Tibial nerve (tissue), 4 donors: ENCODE measurements around the gene RAP1GAP. TPM values are rescaled to one million over a fixed set of nuclear protein-coding genes. Genes with fewer than 3 reads are reported as not detected.

ENCODE experiments used
- DNase-seq, 2 donors: peaks; one replicate each; pipeline ENCODE4 v3.0.0-alpha.2; 2019; ENCODE audit warnings: low spot score in 2 of 2
- H3K27ac ChIP-seq, 4 donors: fragments of 200-600 bp; sonication (generic) in 3 of 4; one replicate each; pipeline ENCODE4 v1.5.1; 2017 to 2019; ENCODE audit warnings: mild to moderate bottlenecking in 1 of 4
- H3K27me3 ChIP-seq, 2 donors: fragments of 200-600 bp; sonication (generic) in 1 of 2; one replicate each; pipeline versions ENCODE4 v1.5.1 to v1.6.0; 2017 to 2019
- H3K36me3 ChIP-seq, 3 donors: fragments of 200-600 bp; sonication (generic); one replicate each; pipeline ENCODE4 v1.5.1; 2018 to 2019
- H3K4me1 ChIP-seq, 4 donors: fragments of 200-600 bp; sonication (generic) in 3 of 4; one replicate each; pipeline ENCODE4 v1.5.1; 2017 to 2019
- H3K4me3 ChIP-seq, 4 donors: fragments of 200-600 bp; sonication (generic) in 3 of 4; one replicate each; pipeline ENCODE4 v1.5.1; 2017 to 2019; ENCODE audit warnings: mild to moderate bottlenecking in 1 of 4, moderate library complexity in 1 of 4
- H3K9me3 ChIP-seq, 4 donors: fragments of 200-600 bp; sonication (generic) in 3 of 4; one replicate each; pipeline ENCODE4 v1.5.1; 2017 to 2019
- EP300 ChIP-seq, 2 donors: sonication (generic); formaldehyde crosslinking; IDR thresholded peaks; one replicate each; pipeline ENCODE4 v1.6.1; 2017; ENCODE audit warnings: antibody characterized with exemption in 2 of 2, mild to moderate bottlenecking in 1 of 2
- POLR2A ChIP-seq, 2 donors: fragments of 450-650 bp; IDR thresholded peaks; one replicate each; pipeline ENCODE4 v1.6.1; 2017; ENCODE audit warnings: antibody characterized with exemption in 2 of 2, mild to moderate bottlenecking in 2 of 2, moderate library complexity in 2 of 2
- WGBS, 2 donors: methylation state at CpG; one replicate each; pipeline ENCODE4 v1.1.5; 2018; 5-methylcytosine and 5-hydroxymethylcytosine counted together
- total RNA-seq, 4 donors: library from RNA; depleted of rRNA; stranded (reverse); fragments of >200 nt; gene quantifications; one replicate each; pipeline ENCODE4 v1.1.0, GENCODE V29; 2016
- TF ChIP-seq, protein P1 (sequence below), 5 experiments: fragments of 200-600 bp in 3 of 5; fragments of 450-650 bp in 2 of 5; sonication (generic) in 3 of 5; IDR thresholded peaks; one replicate each; pipeline ENCODE4 v1.5.1; 2016 to 2019; ENCODE audit warnings: antibody characterized with exemption in 5 of 5, mild to moderate bottlenecking in 3 of 5, moderate library complexity in 2 of 5

The RAP1GAP gene
- total RNA-seq, 4 donors from 2014 or later: 2.4 to 5.1 (median 4.6) TPM

DNA sequence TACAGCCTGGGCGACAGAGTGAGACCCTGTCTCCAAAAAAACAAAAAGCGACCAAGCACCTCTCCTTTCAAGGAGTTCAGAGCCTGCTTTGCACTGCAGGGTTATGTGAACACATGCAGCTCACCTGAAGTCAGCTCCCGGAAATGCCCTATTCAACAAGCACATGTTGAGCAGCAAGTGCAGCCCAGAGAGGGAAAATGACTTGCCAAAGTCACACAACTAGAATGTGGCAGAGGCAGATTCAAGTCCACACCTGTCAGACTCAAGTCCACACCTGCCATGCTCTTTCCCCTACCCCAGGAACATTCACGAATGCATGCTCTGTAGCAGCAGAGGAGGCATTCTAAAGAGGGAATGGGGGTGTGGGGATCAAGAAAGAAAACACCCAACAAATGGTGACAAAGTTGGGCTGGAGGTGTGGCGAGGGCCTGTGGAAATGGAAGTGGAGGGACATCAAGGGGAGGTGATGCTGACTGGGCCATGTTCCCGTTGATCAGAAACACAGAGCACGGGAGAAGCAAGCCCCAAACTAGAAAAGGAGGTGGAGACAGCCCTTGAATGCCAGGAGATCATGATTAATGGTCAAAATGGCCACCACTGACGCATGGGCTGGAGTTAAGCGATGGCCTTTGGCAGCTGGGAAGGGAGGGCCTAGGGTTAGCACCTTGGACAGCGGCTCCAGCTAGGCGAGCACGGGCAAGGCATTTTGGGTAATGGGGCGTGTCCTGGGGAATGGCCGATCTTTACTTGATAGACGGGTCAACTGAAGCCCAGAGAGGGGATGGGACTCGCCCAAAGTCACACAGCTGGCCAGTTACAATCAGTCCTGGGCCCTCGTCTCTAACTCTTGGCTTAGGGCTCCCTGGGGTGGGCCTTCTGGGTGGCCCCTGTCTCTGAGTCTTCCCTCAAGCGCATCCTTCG, 21.5 kb downstream of the RAP1GAP start:
- Histone ChIP-seq H3K36me3 (no peaks in the 10 kb centered on the region), H3K27ac (no peak overlapping the region), H3K4me1 (peaks cover 0 to 28% (median 13%) of the 10 kb centered on the region in 4 donors), H3K4me3 (no peak overlapping the region), H3K27me3 (peaks cover 0 to 24% of the 10 kb centered on the region in 2 donors), H3K9me3 (no peaks in the 10 kb centered on the region)
- TF ChIP-seq POLR2A (IDR thresholded peaks at IDR 0.05) (no peak), EP300 (IDR thresholded peaks at IDR 0.05) (no peak)
- TF ChIP-seq, protein P1, sequence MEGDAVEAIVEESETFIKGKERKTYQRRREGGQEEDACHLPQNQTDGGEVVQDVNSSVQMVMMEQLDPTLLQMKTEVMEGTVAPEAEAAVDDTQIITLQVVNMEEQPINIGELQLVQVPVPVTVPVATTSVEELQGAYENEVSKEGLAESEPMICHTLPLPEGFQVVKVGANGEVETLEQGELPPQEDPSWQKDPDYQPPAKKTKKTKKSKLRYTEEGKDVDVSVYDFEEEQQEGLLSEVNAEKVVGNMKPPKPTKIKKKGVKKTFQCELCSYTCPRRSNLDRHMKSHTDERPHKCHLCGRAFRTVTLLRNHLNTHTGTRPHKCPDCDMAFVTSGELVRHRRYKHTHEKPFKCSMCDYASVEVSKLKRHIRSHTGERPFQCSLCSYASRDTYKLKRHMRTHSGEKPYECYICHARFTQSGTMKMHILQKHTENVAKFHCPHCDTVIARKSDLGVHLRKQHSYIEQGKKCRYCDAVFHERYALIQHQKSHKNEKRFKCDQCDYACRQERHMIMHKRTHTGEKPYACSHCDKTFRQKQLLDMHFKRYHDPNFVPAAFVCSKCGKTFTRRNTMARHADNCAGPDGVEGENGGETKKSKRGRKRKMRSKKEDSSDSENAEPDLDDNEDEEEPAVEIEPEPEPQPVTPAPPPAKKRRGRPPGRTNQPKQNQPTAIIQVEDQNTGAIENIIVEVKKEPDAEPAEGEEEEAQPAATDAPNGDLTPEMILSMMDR (IDR thresholded peaks at IDR 0.05): no peak
- no peak for DNase-seq
- WGBS, 2 donors: 35 to 52% methylated on average over 13 to 17 of the region's 19 CpGs

DNA sequence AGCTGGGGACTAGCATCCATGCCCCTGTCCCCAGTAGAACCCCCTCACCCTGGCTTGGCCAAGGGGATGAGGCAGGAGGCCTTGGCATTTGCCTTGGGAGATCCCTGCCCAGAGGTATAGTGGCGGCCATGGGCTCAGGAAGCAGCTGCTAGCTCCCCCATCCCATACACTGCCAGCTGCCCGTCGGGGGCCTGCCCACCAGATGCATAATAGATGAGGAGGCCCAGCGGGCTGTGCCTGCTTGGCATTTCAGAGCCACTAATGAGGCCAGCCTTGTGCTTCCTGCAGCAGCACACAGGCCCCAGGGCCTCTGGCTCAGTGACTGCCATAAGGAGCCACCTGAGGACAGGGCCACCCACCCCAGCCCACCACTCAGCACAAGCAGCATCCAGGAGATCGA, 23.6 kb downstream of the RAP1GAP start:
- peaks cover 0 to 9% (median 0%) of the 10 kb centered on the region in 4 donors for H3K4me1 ChIP-seq
- no peak for DNase-seq
- H3K9me3 ChIP-seq: no peaks in the 10 kb centered on the region
- H3K27ac ChIP-seq: peak overlapping the region in 1 of 4 donors; percentile 41
- H3K27me3 ChIP-seq: peaks cover 0 to 19% of the 10 kb centered on the region in 2 donors
- TF ChIP-seq EP300 (IDR thresholded peaks at IDR 0.05): no peak
- TF ChIP-seq, protein P1 (IDR thresholded peaks at IDR 0.05): no peak
- no peak for TF ChIP-seq POLR2A (IDR thresholded peaks at IDR 0.05)
- H3K36me3 ChIP-seq: no peaks in the 10 kb centered on the region
- H3K4me3 ChIP-seq: no peak overlapping the region
- WGBS, 2 donors: 45 to 64% methylated on average over 5 of the region's 5 CpGs

DNA sequence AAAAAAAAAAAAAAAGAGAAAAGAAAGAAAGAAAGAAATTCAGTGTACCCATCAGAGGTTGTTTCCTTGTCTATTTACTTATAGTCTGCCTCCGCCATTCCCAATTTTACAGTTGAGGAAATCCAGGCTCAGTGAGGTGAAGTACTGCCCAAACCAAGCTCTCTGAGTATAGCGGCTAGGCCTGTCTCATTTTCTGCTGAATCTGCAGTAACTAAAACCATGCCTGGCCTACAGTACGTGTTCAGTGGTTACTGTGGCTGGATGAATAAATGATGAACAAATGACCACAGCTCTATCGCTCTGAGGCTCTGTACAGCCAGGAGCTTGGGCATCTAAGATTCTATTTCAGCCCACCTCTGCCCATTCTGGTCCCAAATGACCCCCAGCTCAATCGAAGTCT, 24.3 kb downstream of the RAP1GAP start:
- H3K27ac ChIP-seq: no peak overlapping the region
- H3K4me3 ChIP-seq: no peak overlapping the region
- TF ChIP-seq EP300 (IDR thresholded peaks at IDR 0.05) (no peak), POLR2A (IDR thresholded peaks at IDR 0.05) (no peak)
- TF ChIP-seq, protein P1 (IDR thresholded peaks at IDR 0.05): no peak
- DNase-seq: no peak
- no peaks in the 10 kb centered on the region for H3K9me3 ChIP-seq
- peaks cover 0 to 7% (median 0%) of the 10 kb centered on the region in 4 donors for H3K4me1 ChIP-seq
- peaks cover 0 to 17% of the 10 kb centered on the region in 2 donors for H3K27me3 ChIP-seq
- WGBS, 2 donors: 75 to 79% methylated on average over 5 of the region's 5 CpGs
- H3K36me3 ChIP-seq: no peaks in the 10 kb centered on the region

DNA sequence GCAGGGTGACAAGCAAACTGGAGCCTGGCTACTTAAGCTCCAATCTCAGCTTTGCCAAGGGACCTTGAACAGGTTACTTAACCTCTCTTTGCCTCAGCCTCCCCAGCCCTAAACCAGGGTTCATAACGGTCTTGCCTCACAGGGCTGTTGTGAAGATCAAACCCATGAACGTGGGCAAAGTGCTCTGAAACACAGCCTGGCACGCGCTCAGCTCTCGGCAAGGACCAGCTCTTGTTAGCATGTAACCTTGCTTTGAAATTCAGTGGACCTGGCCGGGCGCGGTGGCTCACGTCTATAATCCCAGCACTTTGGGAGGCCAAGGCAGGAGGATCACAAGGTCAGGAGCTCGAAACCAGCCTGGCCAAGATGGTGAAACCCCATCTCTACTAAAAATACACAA, 24.8 kb downstream of the RAP1GAP start:
- Histone ChIP-seq H3K9me3 (no peaks in the 10 kb centered on the region), H3K4me3 (no peak overlapping the region), H3K27ac (peak overlapping the region in 1 of 4 donors; percentile 17), H3K36me3 (no peaks in the 10 kb centered on the region), H3K27me3 (peaks cover 0 to 17% of the 10 kb centered on the region in 2 donors), H3K4me1 (peaks cover 0 to 12% (median 0%) of the 10 kb centered on the region in 4 donors)
- TF ChIP-seq, protein P1 (IDR thresholded peaks at IDR 0.05): no peak
- TF ChIP-seq POLR2A (IDR thresholded peaks at IDR 0.05): no peak
- no peak for TF ChIP-seq EP300 (IDR thresholded peaks at IDR 0.05)
- no peak for DNase-seq
- WGBS, 2 donors: 86 to 88% methylated on average over 10 of the region's 10 CpGs

DNA sequence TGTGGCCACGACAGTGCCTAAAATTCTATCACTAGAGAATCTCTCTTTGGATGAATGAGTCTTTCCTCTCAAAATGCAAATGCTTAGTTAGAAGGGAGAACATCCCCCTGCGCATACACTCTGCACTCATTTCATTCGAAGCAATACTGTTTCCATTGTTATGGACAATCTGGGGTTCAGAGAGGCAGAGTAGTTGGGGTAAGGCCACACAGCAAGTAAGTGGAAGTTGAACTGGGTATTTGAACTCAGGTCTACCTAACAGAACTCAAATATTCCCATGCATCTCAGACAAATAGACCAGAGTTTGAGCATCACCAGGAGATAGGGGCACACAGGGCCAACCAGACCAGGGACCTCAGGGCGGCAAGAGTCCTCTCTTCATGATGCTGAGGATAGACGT, 25.5 kb downstream of the RAP1GAP start:
- Histone ChIP-seq H3K27me3 (peaks cover 0 to 12% of the 10 kb centered on the region in 2 donors), H3K27ac (peak overlapping the region in 1 of 4 donors; percentile 17), H3K9me3 (no peaks in the 10 kb centered on the region), H3K4me3 (no peak overlapping the region), H3K36me3 (no peaks in the 10 kb centered on the region), H3K4me1 (peaks cover 0 to 19% (median 0%) of the 10 kb centered on the region in 4 donors)
- no peak for DNase-seq
- TF ChIP-seq, protein P1 (IDR thresholded peaks at IDR 0.05): no peak
- TF ChIP-seq EP300 (IDR thresholded peaks at IDR 0.05) (no peak), POLR2A (IDR thresholded peaks at IDR 0.05) (no peak)
- 82 to 93% methylated on average over 5 of the region's 5 CpGs for WGBS, 2 donors
